ENCODE measurements around the gene RMND1.

DNA sequence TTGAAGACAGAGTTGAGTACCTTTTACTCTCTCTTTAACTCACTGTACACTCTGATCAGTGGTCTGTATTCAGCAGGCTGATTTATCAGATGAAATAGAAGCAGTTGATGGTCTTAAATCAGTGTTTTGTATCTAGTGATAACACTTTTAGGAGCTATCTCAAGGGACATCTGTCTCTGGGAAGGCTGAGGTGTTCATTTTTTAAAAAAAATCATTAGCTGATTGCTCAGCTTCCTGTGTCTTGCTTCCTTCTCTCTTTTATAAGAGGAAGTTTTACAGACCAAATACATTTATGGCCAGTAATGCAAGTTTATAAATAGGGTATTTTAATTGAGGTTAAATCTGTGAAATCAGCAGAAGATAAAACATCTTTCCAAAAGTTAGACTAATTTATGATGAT lies 29.9 kb upstream of the RMND1 start:
- TF ChIP-seq CTCF (conservative IDR thresholded peaks at IDR 0.05) (no peak), EZH2 (IDR thresholded peaks at IDR 0.05; ENCODE audit: low read depth) (no peak)

Data from PC-9 (cell line).